SKM-1 (cell line): ENCODE results near the gene KIAA1755.

Experiments
- DNase-seq: peaks from one replicate; lab custom pipeline; 2025; ENCODE audit not compliant: unreplicated experiment; lab: John Stamatoyannopoulos, UW

The KIAA1755 gene

DNA sequence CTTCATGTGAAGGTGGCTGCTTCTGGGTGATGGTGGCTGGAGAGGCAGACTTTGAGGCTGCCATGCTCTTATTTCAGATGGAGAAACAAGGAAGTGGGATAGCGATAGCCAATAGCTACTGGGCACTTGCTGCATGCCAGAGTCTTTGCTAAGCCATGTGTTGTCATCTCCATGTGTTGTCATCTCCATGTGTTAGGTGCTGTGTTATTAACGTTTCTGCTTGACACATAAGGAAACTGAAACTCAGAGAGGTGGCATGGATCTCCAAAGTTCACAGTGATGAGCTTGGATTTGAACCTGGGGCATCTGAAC lies 16.9 kb downstream of the KIAA1755 start:
- DNase-seq = no peak

DNA sequence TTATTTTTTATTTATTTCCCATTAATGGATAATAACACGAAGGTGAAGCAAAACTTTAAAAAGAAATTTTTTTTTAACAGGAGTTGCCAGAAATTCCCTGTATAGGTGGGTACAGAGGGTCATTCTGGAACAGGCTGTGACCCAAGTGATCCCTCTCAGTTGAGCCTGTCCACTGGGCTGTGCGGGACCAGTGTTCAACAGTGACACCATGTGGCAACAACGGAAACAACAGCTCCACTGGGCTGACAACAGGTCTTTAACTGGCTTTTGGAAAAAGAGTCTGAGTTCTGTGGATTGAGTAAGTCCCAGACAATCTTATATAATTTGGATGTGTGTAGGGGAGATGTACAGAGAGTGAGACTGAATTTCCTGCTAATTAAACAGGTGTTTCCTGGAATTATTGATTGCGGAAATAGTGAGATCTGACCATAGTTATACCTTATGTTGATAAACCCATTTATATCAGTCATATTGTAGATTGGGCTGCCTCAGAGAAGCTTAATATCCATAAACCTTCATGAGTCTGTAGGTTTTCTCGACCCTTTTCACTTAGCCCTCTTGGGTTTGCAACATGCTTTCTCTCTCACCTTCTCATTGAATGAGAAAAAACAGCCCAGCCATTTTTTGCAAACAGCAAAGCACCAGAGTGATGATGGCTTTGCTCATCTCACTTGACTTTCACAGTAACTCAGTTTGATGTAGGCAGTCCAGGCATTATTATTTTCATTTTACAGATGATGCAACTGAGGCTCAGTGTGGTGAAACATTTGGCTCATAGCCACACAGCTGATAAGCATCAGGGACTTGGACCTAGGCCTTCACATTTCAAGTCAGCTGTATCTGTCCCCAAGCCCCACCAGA lies 17.5 kb downstream of the KIAA1755 start:
- DNase-seq = no peak

DNA sequence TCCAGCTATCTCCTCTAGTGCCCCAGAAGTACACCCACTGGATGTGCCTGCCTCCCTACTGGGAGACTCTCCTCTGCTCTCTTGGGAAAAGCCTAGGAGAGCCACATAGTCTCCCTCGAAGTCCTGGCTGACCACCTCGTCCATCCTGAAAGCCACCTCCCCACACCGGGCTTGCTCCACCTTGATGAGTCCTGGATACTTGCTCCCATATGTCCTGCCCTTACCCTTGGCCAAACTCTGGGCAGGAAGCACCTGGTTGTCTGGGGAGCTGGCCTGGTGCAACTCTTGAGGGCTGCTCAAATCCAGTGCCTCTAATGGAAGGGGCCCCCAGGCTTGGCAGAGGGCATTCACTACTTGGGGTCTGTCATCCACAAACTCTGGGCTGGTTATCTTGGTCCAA lies 19.3 kb downstream of the KIAA1755 start:
- no peak for DNase-seq

DNA sequence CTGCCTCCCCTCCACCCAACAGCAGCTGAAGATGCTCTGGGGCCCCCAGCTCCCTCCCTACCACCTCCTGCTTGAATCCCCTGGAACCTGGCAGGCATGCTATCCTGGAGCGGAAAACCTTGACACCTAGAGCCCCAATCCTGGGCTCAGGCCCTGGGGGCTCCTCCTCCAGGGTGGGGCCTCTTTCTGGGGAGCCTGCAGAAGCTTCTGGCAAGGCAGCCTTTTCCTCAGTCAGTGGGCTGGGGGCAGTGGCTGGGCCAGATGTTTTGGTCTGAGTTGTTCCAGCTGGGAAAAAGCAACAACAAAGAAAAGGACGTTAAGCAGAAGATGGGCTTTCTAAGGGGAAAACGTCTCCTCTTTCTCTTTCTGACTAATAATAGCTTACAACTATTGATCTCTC lies 21.1 kb downstream of the KIAA1755 start:
- DNase-seq = no peak

DNA sequence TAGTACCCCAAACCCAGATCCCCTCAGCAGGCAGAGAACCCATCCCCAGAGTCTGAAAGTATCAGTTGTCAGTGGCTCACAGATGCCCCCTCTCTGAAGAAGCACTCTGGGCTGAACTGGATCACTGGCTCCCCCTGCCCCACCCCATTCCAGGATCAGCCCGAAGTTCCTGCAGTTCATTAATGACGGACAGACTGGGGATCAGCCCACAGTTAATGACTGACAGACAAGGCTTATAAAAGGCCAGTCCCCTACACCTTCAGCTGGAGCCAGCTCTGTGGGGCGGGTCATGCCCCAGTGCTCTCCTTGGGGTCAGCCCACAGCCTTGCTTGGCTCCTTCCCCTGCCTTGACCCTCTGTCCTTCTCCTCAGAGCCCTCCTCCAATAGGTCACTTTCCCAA lies 21.7 kb downstream of the KIAA1755 start:
- DNase-seq = no peak

DNA sequence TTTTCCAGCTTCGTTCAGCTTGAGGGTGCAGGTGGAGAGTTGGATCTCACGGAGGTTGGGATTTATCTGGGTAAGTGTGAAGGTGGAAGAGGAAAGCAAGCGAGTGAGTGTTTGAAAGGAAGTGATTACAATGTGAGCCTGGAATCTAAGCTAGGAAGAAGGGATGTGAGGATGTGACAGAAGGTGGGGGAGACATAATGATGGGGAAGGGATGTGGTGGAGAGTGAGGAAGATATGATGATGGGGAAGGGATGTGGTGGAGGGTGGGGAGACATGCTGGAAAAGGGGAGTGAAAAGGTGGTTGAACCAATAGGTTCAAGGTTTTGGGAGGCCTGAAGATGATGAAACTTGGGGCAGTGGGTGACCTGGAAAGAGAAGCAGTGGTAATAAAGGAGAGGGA lies 23.2 kb downstream of the KIAA1755 start:
- no peak for DNase-seq

DNA sequence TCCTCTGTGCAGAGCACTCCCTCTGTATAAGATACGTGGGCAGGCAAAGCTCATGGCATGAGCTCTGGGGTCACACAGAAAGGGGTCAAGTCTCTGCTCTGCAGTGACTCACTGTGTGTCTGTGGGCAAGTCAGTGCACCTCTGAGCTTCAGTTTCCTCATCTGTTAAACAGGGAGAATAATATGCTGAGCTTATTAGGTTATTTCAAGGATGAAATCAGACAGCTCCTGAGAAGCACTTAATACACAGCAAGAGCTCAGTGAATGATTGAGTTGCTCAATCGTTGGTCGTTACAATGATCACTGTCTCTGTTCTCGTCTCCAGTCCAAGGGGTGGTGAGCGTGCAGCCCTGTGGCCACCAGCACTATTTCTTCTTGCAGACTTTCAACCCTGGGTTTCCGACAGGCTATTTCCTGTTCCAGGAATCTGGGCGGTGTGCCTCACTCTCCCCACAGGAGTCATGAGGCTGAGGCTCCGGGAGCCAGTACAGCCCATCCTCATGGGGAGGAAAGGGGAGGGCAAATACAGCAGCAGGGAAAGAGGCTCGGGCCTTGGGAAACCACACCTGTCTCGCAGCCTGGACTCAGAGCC lies 28.9 kb downstream of the KIAA1755 start:
- no peak for DNase-seq

DNA sequence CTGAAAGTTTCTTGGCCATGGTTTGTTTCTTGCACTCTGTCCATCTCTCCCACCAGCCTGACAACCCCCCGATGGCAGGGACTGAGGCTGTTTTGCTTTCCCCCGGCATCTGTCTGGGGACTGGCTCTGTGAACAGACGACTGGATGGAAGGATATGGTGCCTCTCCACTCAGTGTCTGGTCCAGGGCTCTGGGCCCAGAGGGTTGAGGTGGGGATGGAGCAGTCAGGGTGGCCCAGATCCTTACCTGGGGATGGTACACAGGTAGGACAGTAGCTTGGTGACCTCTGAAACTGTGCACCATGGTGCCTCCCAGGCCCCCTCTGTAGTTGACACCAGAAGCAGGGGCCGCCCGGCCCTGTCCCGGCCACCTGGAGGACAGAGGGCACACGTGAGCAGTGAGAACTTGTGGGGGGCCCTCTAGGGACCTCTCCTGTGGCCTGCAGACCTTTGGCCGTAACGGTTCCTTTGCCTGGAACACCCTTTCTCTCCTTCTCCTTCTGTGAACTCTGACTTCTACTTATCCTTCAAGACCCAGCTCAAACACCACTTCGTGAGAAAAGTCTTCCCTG lies 29.5 kb downstream of the KIAA1755 start:
- DNase-seq = no peak

DNA sequence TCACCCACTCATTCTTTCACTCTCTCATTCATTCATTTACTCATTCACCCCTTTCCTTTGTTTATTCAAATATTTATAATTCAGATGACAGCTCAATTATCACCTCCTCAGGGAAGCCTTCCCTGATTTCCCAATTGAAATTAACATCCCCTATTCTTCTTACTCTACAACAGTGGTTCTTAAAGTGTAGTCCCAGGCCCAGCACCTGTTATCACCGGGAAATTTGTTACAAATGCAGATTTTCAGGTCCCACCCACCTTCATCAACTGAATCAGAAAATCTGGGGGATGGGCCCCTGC lies 30.3 kb downstream of the KIAA1755 start:
- no peak for DNase-seq

DNA sequence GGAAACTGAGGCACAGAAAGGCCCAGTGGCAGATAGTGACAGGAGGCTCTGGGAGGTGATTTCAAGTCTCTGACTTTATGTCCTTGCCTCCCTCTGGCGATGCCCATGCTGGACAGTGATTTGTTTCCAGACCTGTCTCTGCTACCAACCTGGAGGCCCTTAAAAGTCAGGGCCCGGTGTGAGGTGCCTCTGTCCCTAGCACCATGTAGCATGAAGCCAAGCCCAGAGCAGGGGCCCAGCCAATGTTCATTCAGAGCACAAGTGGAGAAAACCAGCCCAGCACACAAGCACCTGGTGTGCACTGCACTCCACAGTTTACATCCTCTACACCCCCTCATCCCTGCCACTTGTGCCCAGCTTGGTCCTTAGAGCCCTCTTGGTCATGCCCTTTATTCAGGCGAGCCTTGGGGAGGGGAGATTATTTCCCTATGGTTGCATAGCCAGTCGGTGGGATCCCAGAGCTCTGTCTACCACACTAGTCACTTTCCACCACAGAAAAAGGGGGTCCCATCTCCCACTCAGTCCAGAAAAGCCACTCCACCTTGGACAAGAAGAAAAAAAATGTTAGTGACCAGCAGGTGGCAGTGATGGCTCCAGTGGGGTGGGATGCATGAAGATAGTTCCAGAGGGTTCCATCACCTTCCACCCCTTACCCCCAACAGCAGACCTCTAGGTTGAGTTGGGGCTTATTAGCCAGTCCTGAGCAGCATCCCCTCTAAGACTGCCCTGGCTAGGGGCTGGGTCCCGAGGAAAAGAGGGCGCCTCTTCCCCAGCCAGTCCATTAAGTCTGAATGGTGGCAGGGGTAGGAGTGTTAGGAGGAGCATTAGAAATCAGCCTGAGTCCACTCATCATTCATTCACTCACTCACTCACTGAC lies 30.9 kb downstream of the KIAA1755 start:
- no peak for DNase-seq

DNA sequence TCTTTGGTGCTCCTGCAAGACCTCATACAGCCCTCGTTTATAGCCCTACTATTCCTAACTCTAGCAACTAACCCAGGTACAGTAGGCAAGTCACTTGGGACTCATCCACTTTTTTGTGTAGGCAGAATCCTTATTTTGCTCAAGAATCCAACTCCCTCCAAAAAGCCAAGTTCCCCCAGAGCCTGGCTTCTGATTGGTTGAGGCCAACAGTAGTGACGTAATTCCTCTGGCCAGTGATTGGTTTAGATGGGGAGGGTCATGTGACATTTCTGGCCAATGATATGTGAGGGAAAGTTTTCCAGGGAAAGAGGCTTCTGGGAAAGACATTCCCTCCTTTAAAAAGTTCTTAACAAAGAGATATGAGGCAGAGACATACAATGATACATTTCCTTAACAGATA lies 32.1 kb downstream of the KIAA1755 start:
- DNase-seq = no peak

DNA sequence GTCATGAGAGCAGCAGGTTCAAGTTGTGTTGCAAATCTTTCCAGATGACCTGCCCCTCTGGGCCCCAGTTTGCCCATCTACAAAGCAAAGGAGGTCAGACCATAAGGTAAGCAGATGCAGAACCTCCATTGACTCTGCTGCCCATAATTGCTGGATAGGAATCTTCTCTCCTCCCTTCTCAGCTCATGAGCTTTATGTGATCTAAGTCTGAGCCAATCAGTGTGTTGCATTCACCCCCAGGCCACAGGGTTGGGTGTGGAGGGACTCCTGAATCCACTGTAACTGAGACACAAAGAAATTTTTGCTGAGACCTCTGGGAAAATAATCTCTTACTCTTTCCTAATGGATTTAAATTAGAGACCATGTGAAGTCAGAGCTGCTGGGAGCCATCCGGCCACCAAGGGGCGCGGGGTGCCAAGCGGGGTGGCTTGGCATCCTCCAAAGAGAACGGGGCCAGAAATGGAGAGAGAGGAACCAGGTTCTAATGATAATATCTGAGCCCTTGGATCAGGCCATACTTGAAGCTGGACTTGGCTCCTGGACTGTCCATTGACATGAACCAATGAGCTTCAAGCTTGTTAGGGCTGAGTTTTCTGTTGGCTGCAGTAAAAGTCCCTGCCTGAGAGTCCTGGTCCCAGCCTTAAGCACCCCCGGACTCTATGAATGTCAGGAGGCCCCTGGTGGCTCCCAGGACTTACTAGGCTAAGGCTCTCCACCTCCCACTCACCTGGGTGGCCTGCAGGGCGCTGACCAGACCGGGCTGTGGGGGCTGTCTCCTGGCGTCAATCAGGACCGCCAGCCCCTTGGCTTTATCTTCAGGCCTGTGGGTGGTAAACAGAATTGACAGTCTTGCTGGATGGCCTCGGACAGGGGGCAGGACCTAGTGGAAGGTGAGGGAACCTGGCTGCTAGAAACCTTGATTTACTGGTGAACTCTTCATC lies 32.8 kb downstream of the KIAA1755 start:
- DNase-seq = no peak

DNA sequence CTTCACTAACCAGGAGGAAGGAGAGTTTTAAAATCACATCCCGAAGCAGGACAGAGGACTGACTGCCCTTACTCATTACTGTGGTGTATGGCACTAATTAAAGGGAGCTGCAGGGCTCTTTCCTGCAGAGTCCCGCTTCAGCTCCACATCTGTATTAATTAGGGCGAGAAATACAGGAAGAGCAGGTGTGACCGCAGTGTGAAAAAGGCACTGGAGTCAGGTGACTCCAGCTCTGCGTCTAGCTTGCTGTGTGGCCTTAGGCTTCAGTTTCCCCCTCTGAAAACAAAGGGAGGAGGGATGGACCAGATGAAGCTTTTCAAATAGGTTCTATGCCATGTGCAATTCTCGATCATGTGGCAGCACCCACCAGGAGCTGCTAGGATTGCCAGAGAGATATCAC lies 34.0 kb downstream of the KIAA1755 start:
- no peak for DNase-seq

DNA sequence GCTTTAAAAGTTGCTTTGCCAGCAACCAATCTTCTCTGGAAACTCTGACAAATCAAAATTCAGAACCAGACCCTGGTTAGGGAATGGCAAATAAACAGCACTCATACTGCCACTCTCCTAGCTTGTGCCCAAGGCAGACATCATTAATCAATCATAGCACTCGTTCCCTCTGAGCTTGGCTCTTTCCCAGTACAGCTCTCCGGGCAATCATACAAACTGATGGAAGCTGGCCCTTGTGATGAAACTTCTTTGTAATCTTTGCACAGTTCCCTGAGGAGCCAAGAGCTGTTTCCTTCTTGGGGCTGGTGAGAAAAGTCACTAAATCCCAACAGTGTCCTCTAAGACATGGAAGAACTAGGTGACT lies 34.7 kb downstream of the KIAA1755 start:
- DNase-seq = no peak

DNA sequence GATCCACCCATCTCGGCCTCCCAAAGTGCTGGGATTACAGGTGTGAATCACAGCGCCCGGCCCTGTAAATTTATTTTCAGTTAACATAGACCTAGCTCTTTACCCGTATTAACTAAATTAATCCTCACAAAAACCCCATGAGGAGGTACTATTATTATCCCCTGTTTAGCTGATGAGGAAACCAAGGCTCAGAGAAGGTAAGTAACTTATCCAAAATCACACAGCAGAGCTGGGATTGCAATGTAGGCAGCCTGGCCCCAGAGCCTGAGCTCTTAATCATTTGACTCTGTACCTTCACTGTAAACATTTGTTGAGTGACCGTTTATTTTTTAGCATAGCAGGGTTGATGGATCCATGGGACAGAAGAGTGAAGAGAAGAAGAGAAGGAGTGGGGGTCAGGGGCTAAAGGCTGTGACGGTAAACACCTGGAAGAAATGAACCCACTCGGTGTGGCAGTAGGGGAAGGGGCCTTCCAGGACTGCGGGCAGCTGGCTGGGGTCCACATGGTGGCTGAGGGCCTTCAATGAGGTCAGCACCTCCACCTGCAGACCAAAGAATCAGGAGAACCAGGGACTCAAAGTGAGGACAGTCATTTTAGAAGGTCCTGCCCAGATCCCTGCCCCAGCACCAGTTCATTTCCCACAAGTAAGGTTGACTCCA lies 35.2 kb downstream of the KIAA1755 start:
- DNase-seq = no peak

DNA sequence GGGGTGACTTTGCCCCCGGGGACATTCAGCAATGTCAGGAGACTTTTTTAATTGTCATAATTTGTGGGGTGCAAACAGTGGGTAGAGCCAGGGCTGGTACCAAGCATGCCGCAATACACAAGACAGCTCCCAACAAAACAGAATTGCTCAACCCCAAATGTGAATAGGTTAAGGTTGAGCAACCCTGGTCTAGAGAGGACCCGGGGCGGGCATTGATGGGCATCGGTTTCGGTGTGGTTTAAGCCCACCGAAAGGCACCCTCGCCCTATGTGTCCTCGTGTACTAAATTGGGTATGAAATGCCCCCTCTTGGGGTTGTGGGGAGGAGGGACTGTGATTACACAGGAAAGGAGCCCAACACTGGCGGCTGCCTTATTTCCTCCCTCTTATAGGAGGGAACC lies 36.0 kb downstream of the KIAA1755 start:
- peak; percentile 25 for DNase-seq

DNA sequence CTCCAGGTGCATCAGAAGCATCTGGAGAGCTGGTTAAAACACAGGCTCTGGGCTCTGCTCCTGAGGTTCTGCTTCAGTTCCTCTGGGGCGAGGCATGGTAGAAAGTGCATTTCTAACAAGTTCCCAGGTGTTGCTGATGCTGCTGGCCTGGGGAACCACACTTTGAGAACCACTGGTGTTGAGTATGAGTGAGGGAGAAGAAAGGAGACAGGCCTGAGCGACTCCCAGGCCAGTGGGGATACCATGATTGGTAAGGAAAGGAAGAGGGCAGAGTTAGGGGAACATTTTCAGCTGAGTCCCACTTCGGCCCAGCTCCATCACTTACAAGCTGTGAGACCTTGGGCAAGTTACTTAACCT lies 36.8 kb downstream of the KIAA1755 start:
- DNase-seq = no peak

DNA sequence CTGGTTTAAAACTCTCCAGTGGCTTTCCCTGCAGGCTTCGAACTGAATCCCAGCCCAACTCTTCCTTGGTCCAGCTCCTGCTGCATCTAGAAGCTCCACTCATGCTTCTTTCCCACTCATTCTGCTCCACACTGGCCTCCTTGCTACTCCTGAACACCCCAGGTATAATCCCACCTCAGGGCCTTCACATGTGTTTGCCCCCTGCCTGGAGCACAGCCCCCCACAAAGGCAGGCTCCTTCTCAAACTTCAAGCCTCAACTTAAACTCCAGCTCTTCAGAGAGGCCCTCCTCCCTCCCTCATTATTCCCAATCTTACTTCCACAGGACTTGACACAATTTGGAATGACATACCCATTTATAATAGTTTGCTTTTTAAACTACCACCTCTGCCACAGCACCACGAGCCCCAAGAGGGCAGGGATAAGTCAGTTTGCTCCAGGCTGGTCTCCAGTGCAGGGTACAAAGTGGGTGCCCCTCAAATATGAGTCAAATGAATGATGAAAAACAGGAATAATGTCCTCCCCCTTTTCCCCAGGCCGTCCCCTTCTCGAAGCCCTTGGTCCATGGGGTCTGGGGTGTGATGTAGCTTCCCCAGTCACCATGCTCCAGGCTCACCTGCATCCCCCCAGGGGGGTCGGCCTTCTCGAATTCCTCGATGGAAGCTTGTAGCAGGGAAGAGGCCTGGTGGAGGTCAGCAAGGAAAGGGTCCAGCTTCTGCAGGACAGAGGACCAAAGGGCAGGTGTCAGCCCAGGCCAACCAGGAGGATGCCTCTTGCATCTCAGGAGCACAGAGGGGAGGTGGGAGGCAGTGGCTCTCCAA lies 37.4 kb downstream of the KIAA1755 start:
- DNase-seq = no peak

DNA sequence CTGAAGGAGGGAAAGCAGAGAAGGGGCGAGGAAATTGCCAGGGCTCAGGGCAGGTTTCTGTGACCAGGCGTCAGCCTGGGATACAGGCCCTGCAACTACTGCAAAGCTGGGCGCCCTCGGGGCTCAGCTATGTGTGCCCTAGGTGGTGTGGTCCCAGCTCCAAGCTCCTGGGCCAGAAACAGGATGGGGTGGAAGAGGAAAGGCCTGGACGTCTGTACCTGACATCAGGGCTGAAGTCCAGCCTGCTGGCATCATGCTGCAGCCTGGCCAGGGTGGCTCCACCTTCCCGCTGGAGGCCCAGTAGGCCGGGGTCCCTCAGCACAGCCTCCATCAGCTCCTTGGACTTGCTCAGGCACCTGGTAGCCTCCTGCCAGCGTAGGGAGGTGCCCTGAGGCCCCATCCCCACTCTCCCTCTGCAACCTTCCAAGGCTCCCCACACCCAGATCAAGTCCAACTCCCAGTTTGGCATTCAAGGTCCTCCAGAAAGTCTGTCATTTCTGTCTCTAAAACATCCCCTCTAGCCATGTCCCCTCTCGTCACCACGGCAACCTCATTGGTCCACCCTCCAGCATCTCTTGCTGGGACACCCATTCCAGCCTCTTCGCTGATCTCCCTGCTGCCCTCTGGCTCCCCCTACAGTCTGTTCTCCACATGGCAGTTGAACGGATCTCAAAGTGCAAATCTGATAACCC lies 38.2 kb downstream of the KIAA1755 start:
- peak; percentile 19 for DNase-seq
